HUES48 (cell line): ENCODE results near the gene DCAF6.

ENCODE experiments used
- H3K27ac ChIP-seq: one replicate; pipeline ENCODE4 v1.7.0; 2013; ENCODE audit warnings: low read depth, low read length, inconsistent platforms
- H3K27me3 ChIP-seq: 2 replicates; pipeline ENCODE4 v1.6.1; 2013; ENCODE audit warnings: mild to moderate bottlenecking, low read length; ENCODE audit not compliant: control insufficient read depth, insufficient read depth
- H3K36me3 ChIP-seq: 2 replicates; pipeline ENCODE4 v1.6.1; 2013; ENCODE audit warnings: low read length; ENCODE audit not compliant: control insufficient read depth, insufficient read depth
- H3K4me1 ChIP-seq: 2 replicates; pipeline ENCODE4 v1.6.1; 2013; ENCODE audit warnings: mild to moderate bottlenecking, low read length; ENCODE audit not compliant: control insufficient read depth, insufficient read depth
- H3K4me3 ChIP-seq: 2 replicates; pipeline ENCODE4 v1.5.1; 2013; ENCODE audit warnings: mild to moderate bottlenecking, low read depth, low read length
- H3K9ac ChIP-seq: 2 replicates; pipeline ENCODE4 v1.6.1; 2013; ENCODE audit warnings: mild to moderate bottlenecking, low read depth, low read length, moderate library complexity
- H3K9me3 ChIP-seq: 2 replicates; pipeline ENCODE4 v1.6.1; 2013; ENCODE audit warnings: low read length; ENCODE audit not compliant: control insufficient read depth, insufficient read depth

Gene DCAF6

DNA sequence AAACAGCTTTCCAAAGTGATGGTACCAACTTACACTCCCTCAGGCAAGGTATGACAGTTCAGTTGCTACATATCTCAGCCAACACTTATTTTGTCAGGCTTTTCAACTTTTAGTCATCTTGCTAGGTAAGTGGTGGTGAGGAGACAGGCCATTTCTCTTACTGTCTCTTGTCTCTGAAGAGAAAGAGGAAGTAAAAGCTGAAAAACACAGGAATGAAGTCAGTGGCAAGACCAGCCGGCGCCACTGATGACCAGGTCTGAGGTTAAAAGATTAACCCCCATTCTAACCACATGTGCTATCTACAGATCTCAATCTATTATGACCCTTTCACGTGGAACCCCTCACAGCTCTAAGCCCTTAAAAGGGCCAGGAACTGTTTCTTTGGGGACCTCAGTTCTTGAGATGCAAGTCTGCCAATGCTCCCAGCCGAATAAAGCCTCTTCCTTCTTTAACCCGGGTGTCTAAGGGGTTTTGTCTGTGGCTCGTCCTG, 26.7 kb upstream of the DCAF6 start:
- peaks cover 22% of the 10 kb centered on the region for H3K9me3 ChIP-seq
- H3K4me3 ChIP-seq: no peak overlapping the region
- H3K4me1 ChIP-seq: peaks cover 35% of the 10 kb centered on the region
- H3K27ac ChIP-seq: no peak overlapping the region
- no peaks in the 10 kb centered on the region for H3K36me3 ChIP-seq
- H3K9ac ChIP-seq: no peak overlapping the region
- H3K27me3 ChIP-seq: no peaks in the 10 kb centered on the region

DNA sequence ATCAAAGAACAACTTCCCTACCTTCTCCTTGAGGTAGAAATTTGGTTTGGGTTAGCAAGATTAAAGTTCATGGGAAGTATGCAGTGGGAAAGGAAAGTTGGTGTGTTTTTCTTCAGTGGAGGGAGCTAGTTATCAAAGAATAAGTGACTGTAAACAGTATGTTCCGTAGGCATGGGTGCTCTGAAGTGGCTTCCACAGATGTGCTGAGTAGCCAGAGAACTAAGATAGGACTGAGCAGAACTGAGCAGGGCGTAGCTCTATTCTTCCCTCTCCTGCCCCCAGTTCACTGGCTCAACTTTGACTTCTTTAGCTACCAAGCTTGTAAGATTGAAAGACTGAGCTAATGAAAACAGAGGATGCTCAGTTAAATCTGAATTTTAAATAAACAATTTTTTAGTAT, 26.0 kb upstream of the DCAF6 start:
- Histone ChIP-seq H3K4me3 (no peak overlapping the region), H3K9me3 (peaks cover 22% of the 10 kb centered on the region), H3K27me3 (no peaks in the 10 kb centered on the region), H3K36me3 (no peaks in the 10 kb centered on the region), H3K27ac (no peak overlapping the region), H3K4me1 (peaks cover 27% of the 10 kb centered on the region), H3K9ac (no peak overlapping the region)

DNA sequence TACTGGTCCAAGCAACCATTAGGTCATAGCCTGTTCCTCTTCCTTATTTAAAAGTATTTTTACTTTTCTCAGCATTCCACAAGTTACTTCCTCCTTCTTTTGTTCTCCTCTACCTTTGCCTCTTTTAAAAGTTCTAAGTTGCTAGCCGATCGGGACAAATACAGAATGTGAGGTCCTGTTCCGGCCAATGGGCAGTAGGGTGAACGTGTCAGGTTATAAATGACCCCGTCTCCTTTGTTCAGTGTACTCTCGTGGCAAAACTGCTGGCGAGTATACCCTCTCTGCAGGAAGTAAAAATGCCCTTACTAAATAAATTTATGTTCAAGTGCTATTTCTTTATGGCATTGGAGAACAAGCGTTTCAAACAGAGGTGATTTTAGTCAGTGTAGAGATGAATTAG, 25.1 kb upstream of the DCAF6 start:
- H3K27ac ChIP-seq: no peak overlapping the region
- H3K9me3 ChIP-seq: peaks cover 22% of the 10 kb centered on the region
- H3K4me1 ChIP-seq: peaks cover 24% of the 10 kb centered on the region
- H3K27me3 ChIP-seq: no peaks in the 10 kb centered on the region
- H3K36me3 ChIP-seq: no peaks in the 10 kb centered on the region
- H3K4me3 ChIP-seq: no peak overlapping the region
- no peak overlapping the region for H3K9ac ChIP-seq

DNA sequence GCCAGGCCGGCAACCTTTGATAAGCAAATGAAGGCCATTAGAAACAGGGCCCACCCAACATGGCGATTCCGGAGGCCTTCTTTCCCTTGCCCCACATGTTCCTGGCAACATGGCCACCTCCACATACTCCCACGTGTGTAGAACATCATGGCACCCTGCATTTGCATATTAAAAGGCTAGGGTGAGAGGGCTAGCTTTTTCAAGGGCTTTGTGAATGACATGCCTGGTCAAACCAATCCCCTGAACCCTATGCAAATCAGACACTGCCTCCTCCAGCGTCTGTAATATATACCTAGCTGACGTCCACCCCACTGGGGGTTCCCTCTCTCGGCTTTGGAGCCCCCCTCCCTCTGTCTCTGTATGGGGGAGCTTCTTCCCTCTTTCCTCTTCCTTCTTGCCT, 24.2 kb upstream of the DCAF6 start:
- no peak overlapping the region for H3K27ac ChIP-seq

DNA sequence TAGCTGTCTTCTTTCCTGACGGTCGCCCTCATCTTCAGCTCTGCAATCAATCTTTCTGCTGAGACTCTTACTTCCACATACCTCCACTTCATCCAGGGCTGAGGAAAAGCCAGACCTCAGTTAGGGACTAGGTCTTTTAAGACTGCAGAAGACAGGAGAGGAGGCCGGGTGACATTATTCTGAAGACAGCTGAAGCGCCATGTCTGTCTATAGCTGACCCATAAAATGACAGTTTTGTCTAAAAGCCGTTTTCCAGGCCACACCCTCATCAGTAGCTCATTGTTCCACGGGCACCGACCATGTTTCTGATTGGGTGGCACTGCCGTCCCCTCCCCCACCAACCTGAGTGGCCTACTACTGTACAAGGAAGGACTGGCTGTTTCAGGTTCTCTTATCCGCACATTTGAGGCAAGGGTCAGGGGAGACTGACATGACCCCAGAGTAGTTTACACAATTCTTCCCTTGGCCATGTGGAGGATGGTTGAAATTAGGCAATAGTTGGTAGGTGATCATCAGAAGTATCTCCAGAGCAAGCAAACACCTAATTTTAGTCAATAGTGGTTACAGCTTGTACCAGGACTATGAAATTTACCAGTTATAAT, 22.5 kb upstream of the DCAF6 start, which contains the start of gene ADCY10:
ADCY10 (minus strand) TSS at position 240 of the 602 bp plus-strand sequence. CDS start 8,994 bp downstream, outside the sequence.
- Histone ChIP-seq H3K9ac (no peak within 1 kb of the TSS), H3K27ac (no peak within 1 kb of the TSS), H3K4me3 (no peak within 1 kb of the TSS), H3K9me3 (peaks cover 15% of the 10 kb centered on the region), H3K27me3 (no peaks in the 10 kb centered on the region), H3K4me1 (peaks cover 24% of the 10 kb centered on the region), H3K36me3 (no peaks in the 10 kb centered on the region)

More for the DNA sequence above, 24.2 kb upstream of the DCAF6 start:
- Histone ChIP-seq H3K4me3 (no peak overlapping the region), H3K9me3 (peaks cover 22% of the 10 kb centered on the region), H3K36me3 (no peaks in the 10 kb centered on the region), H3K27me3 (no peaks in the 10 kb centered on the region), H3K4me1 (peaks cover 24% of the 10 kb centered on the region), H3K9ac (no peak overlapping the region)

DNA sequence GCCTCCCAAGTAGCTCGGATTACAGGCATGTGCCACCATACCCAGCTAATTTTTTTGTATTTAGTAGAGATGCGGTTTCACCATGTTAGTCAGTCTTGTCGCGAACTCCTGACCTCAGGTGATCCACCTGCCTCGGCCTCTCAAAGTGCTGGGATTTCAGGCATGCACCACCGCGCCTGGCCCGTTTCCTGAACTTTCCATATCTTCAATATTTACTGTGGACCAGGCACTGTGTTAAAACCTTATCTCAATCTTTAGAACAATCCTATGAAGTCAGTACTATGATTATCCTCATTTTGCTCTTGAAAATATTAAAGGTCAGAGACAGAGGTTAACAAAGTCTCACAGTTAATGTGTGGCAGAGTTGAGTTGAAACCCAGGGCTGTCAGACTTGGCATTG, 20.9 kb upstream of the DCAF6 start:
- no peak overlapping the region for H3K27ac ChIP-seq
- H3K9me3 ChIP-seq: peaks cover under 1% of the 10 kb centered on the region; the same call in 1 of the 2 replicates
- H3K4me1 ChIP-seq: peaks cover 24% of the 10 kb centered on the region
- no peak overlapping the region for H3K9ac ChIP-seq
- H3K4me3 ChIP-seq: no peak overlapping the region
- H3K27me3 ChIP-seq: no peaks in the 10 kb centered on the region
- H3K36me3 ChIP-seq: no peaks in the 10 kb centered on the region

DNA sequence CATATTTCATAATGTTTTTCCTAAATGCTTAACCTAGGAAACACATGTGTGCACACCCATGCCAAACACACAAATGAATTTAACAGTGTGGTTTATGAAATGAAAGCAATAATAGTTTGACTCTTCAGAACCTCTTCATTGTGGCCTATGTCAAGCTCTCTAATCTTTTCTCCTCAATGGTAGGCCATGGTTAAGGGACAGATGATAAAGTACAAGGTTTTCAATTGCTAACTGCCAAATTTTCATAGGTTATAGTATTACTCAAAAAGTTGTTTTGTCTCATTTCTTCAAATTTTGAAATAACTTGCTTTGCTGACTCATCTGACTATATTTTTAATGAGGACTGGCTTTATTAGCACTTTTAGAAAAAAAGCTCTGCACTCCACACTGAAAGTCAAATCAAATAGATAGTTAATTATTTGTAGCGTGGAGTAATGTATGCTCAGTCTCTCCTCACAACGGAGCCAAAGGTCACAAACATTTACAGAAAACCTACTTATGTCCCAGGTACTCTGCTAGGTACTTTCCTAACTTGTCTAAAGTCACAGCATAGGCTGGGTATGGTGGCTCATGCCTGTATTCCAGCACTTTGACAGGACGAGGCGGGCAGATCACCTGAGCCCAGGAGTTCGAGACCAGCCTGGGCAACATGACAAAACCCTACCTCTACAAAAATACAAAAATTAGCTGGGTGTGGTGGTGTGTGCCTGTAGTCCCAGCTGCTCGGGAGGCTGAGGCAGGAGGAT, 19.5 kb upstream of the DCAF6 start:
- Histone ChIP-seq H3K4me1 (peaks cover 18% of the 10 kb centered on the region), H3K4me3 (no peak overlapping the region), H3K27me3 (no peaks in the 10 kb centered on the region), H3K9ac (no peak overlapping the region), H3K9me3 (no peaks in the 10 kb centered on the region), H3K27ac (no peak overlapping the region), H3K36me3 (no peaks in the 10 kb centered on the region)

DNA sequence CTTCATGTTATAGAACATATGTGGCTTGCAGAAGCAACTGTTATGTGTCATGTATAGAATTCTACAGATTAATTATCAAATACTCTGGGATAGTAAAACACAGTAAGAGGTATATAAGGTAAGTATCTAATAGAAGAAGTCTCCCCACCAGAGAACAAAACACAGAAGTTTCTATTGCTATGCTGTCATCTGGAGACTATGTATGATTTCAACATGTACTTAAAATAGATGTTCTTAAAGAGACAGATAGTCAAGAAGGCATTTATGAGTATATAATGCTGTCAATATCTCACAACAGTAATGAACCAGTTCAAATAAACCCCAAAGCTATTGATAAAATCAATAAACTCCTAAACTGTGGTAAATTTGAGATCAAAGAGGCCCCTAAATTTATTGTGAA, 14.5 kb upstream of the DCAF6 start:
- Histone ChIP-seq H3K36me3 (no peaks in the 10 kb centered on the region), H3K9me3 (no peaks in the 10 kb centered on the region), H3K27ac (no peak overlapping the region), H3K4me3 (no peak overlapping the region), H3K27me3 (no peaks in the 10 kb centered on the region), H3K9ac (no peak overlapping the region), H3K4me1 (0 out of 2 replicates have a peak, but pooled peaks cover 3% of the 10 kb centered on the region)

DNA sequence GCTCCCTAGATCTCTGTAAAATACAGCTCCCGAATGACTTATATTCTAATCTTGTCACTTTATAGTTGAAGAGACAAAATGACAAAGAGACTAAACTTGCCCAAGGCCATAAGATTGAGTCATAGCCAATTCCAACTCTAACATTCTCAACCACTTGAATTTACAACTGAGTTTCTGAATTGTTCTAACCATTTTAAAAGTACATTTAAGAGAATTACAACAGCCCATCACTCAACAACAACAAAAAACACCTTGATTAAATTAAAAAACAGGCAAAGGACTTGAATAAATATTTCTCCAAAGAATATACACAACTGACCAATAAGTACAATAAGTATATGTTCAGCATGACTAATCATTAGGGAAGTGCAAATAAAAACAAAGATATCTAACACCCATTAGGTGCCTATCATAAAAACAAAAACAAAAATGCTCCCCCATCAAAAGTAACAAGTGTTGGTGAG, 13.8 kb upstream of the DCAF6 start:
- Histone ChIP-seq H3K36me3 (no peaks in the 10 kb centered on the region), H3K4me3 (no peak overlapping the region), H3K4me1 (peaks cover 6% of the 10 kb centered on the region; the same call in 1 of the 2 replicates), H3K27me3 (no peaks in the 10 kb centered on the region), H3K9me3 (no peaks in the 10 kb centered on the region), H3K9ac (no peak overlapping the region), H3K27ac (no peak overlapping the region)

DNA sequence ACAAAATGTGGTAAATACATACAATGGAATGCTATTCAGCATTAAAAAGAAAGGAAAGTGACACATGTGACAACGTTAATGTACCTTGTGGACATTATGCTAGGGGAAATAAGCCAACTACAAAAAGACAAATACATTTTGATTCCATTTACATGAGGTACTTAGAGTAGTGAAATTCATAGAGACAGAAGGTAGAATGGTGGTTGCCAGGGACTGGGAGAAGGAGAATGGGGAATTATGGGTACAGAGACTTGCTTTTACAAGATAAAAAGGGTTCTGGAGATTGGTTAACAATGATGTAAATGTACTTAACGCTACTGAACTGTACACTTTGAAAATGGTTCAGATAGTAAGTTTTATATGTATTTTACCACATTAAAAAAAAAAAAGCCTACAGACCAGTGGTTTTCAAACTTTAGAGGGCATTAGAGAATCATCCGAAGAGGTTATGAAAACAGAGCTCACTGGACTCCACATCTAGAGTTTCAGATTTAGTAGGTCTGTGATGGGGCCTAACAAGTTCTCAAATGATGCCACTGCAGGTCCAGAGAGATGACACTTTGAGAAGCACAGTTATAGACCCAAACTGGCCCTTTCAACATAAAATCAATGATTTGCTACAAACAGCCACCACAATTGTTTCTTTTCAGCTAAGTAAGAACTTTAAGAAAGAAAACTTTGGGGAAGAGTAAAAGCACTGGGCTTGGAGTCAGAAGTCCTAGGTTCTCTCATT, 13.0 kb upstream of the DCAF6 start:
- Histone ChIP-seq H3K9ac (no peak overlapping the region), H3K4me3 (no peak overlapping the region), H3K36me3 (no peaks in the 10 kb centered on the region), H3K4me1 (peaks cover 10% of the 10 kb centered on the region; the same call in 1 of the 2 replicates), H3K9me3 (no peaks in the 10 kb centered on the region), H3K27ac (no peak overlapping the region), H3K27me3 (no peaks in the 10 kb centered on the region)
